A549 treated with GW870086 at 1 μM for 4 hours (cell line): ENCODE data around the gene SPOUT1. TPM values are rescaled to one million over a fixed set of nuclear protein-coding genes. Genes with fewer than 3 reads are reported as not detected.

Experiments
- total RNA-seq: library from RNA; stranded (reverse); fragments of 200-300 nt; extraction: Qiagen RNA extraction; gene quantifications from 5 replicates; pipeline ENCODE4 v1.2.3, GENCODE V29; 2022; ENCODE audit warnings: low read depth

Gene SPOUT1, protein sequence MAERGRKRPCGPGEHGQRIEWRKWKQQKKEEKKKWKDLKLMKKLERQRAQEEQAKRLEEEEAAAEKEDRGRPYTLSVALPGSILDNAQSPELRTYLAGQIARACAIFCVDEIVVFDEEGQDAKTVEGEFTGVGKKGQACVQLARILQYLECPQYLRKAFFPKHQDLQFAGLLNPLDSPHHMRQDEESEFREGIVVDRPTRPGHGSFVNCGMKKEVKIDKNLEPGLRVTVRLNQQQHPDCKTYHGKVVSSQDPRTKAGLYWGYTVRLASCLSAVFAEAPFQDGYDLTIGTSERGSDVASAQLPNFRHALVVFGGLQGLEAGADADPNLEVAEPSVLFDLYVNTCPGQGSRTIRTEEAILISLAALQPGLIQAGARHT
- total RNA-seq = 18.2 to 48.5 TPM (median 40.7 TPM) in 5 replicates

DNA sequence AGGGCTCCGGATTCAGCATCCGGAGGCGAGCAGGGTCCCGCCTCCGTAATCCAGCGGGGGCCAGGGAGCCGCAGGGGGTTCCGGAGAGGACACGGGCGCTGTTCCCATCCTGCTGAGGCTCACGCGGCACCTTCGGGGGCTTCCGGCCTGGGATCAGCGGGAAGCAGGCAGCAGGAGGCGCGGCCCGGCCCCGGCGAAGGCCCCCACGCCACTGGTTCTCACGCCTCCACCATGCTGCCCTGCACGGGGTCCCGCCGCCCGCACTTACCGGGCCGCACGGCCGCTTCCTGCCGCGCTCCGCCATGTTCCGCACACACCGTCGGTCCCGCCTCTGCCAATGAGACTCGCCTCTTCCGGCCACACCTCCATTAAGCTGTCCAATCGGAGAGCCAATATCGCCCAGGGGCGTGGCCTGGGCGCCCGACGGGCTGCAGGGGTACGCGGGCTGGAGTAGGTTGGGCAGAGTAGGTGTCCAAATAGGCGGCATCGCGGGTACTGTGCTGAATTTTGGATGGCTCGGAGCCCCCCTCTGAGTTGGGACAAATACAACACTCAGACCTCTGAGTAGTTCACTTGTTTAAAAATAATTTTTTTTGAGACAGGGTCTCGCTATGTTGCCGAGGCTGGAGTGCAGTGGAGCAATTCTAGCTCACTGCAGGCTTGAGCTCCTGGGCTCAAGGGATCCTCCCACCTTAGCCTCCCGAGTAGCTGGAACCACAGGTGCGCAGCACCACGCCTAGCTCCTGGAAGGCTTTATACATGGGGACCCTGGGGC lies at the start of gene SPOUT1:
Gene SPOUT1, minus strand, starts transcription at position 318 of the 775 bp plus-strand sequence. Its CDS starts 14 bp downstream, at position 304.

GRCh38 chr9:128818099-128818838 lies 11.3 kb downstream of the SPOUT1 start, which contains the start of gene ENDOG:
Gene ENDOG (plus strand): TSS chr9:128818500. CDS start chr9:128818685, 185 bp downstream.

GRCh38 chr9:128786681-128787601 lies 42.7 kb downstream of the SPOUT1 start, which contains the start of gene TBC1D13:
Gene TBC1D13 (plus strand): TSS chr9:128787253. CDS start chr9:128787354, 101 bp downstream.

DNA sequence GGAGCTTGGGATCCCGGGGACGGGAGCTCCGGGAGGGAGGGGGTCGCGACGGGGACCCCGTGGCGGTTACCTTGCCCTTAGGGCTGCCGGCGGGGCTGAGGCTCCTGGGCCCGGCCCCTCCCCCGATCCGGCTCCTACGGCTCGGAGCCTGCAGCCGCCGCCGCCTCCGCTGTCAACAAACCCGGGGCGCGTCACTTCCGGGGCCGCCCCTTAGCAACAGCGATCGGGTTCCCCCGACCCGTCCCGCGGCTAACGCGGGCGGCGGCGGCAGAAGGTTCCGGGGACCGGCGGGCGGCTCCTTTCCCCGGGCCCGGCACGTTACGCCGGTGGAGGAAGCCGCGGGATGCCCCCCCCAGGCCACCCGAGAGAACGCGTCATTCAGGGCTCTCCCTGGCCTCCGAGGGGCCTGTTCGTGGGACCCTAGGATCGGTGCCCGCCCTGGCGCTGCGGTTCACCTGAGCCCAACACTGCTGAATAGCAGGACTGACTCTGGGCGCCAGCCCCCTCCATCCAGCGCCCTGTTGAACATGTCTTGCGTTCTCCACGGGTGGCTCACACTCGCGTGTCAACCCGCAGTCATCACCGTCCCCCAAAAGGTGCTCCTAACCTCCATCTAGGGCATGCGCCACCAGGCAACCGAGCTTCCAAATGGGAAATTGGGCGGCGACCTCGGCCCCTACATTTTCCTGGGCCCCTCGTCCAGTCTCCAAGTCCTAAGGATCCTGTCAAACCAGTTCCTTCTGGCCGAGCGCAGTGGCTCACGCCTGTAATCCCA lies 57.7 kb downstream of the SPOUT1 start, which contains the start of gene ZER1:
Gene ZER1, minus strand, starts transcription at position 183 of the 775 bp plus-strand sequence. CDS start 16,362 bp downstream, outside the sequence.

Other genes with a start within 250 kb of the SPOUT1 start
- 98.2 to 144 TPM (median 134 TPM) in 5 replicates for gene DYNC2I2, start 172.9 kb downstream of the SPOUT1 start, total RNA-seq
- 403 to 440 TPM (median 413 TPM) in 5 replicates for gene SET, start 140.6 kb downstream of the SPOUT1 start, total RNA-seq
- 13.4 to 17.1 TPM (median 14.7 TPM) in 5 replicates for gene PKN3, start 127.3 kb downstream of the SPOUT1 start, total RNA-seq
- gene ZDHHC12, start 105.7 kb downstream of the SPOUT1 start, total RNA-seq = 71.9 to 93.4 TPM (median 92.8 TPM) in 5 replicates
- gene ZER1, start 57.9 kb downstream of the SPOUT1 start, total RNA-seq = 11.4 to 16.4 TPM (median 15.2 TPM) in 5 replicates
- 17.8 to 20.8 TPM (median 19.9 TPM) in 5 replicates for gene TBC1D13, start 42.5 kb downstream of the SPOUT1 start, total RNA-seq
- 18.0 to 35.4 TPM (median 30.6 TPM) in 5 replicates for gene ENDOG, start 11.3 kb downstream of the SPOUT1 start, total RNA-seq
- gene KYAT1, start 52.2 kb upstream of the SPOUT1 start, total RNA-seq = 9.6 to 12.9 TPM (median 11.2 TPM) in 5 replicates
- 78.7 to 100 TPM (median 97.4 TPM) in 5 replicates for gene LRRC8A, start 52.3 kb upstream of the SPOUT1 start, total RNA-seq
- 0.48 TPM in 1 of 5 replicates, not detected in the others for gene PHYHD1, start 91.2 kb upstream of the SPOUT1 start, total RNA-seq
- 33.4 to 41.3 TPM (median 36.7 TPM) in 5 replicates for gene DOLK, start 117.8 kb upstream of the SPOUT1 start, total RNA-seq
- 37.0 to 45.2 TPM (median 38.9 TPM) in 5 replicates for gene NUP188, start 117.9 kb upstream of the SPOUT1 start, total RNA-seq
- gene SH3GLB2, start 198.5 kb upstream of the SPOUT1 start, total RNA-seq = 33.8 to 53.5 TPM (median 49.7 TPM) in 5 replicates
- 13.3 to 15.5 TPM (median 13.5 TPM) in 5 replicates for gene MIGA2, start 206.8 kb upstream of the SPOUT1 start, total RNA-seq